Neural cell (in vitro differentiated cells): ENCODE results near the gene EXPH5. TPM values are rescaled to one million over a fixed set of nuclear protein-coding genes. Genes with fewer than 3 reads are reported as not detected.

Experiments
- H2AFZ ChIP-seq: fragments of 200-600, 300-800 bp; sonication (generic), shearing (Covaris generic); 2 replicates; pipeline ENCODE4 v1.6.0; 2014; ENCODE audit warnings: low read depth, mild to moderate bottlenecking, antibody characterized with exemption, low read length, moderate library complexity
- H3F3A ChIP-seq: fragments of 200-600 bp; shearing (Covaris generic); 2 replicates; pipeline ENCODE4 v1.6.1; 2016; ENCODE audit warnings: mild to moderate bottlenecking, moderate library complexity, mixed read lengths, antibody characterized with exemption, low read length; ENCODE audit not compliant: insufficient read depth, poor library complexity, severe bottlenecking
- H3K27ac ChIP-seq: fragments of 200-600, 300-800 bp; sonication (generic), shearing (Covaris generic); 2 replicates; pipeline ENCODE4 v1.5.1; 2014; ENCODE audit warnings: mild to moderate bottlenecking, low read length, moderate library complexity
- H3K27me3 ChIP-seq: fragments of 300-800, 200-600 bp; sonication (generic), shearing (Covaris generic); 2 replicates; pipeline ENCODE4 v1.6.0; 2014; ENCODE audit warnings: mild to moderate bottlenecking, low read depth, low read length, moderate library complexity; ENCODE audit not compliant: insufficient read depth
- H3K36me3 ChIP-seq: fragments of 300-800, 200-600 bp; sonication (generic), shearing (Covaris generic); 2 replicates; pipeline ENCODE4 v1.5.1; 2014; ENCODE audit warnings: mild to moderate bottlenecking, antibody characterized with exemption, low read length, moderate library complexity; ENCODE audit not compliant: insufficient read depth
- H3K4me2 ChIP-seq: fragments of 300-800, 200-600 bp; sonication (generic), shearing (Covaris generic); 2 replicates; pipeline ENCODE4 v1.6.0; 2014; ENCODE audit warnings: mild to moderate bottlenecking, low read length
- H3K4me3 ChIP-seq: fragments of 300-800, 200-600 bp; sonication (generic), shearing (Covaris generic); 2 replicates; pipeline ENCODE4 v1.5.1; 2014; ENCODE audit warnings: mild to moderate bottlenecking, low read length, moderate library complexity
- H3K79me2 ChIP-seq: fragments of 200-600 bp; shearing (Covaris generic); replicated peaks from 2 replicates; pipeline ENCODE4 v1.6.0; 2014; ENCODE audit warnings: mild to moderate bottlenecking, low read length, moderate library complexity; ENCODE audit not compliant: insufficient read depth
- H3K9ac ChIP-seq: fragments of 300-800, 200-600 bp; sonication (generic), shearing (Covaris generic); 2 replicates; pipeline ENCODE4 v1.6.1; 2016; ENCODE audit warnings: mild to moderate bottlenecking, low read length, mixed read lengths
- H3K9me2 ChIP-seq: fragments of 200-600 bp; shearing (Covaris generic); 2 replicates; pipeline ENCODE4 v1.6.1; 2016; ENCODE audit warnings: mild to moderate bottlenecking, low read length, mixed read lengths; ENCODE audit not compliant: insufficient read depth
- H3K9me3 ChIP-seq: fragments of 200-600, 300-800 bp; sonication (generic), shearing (Covaris generic); 2 replicates; pipeline ENCODE4 v1.6.1; 2016; ENCODE audit warnings: mild to moderate bottlenecking, mixed run types, low read length, moderate library complexity, mixed read lengths
- H4K20me1 ChIP-seq: fragments of 200-600 bp; shearing (Covaris generic); 2 replicates; pipeline ENCODE4 v1.6.1; 2016; ENCODE audit warnings: mild to moderate bottlenecking, mixed run types; ENCODE audit not compliant: insufficient read depth
- EP300 ChIP-seq: fragments of 450-650 bp; conservative IDR thresholded peaks from 2 replicates; pipeline ENCODE4 v1.6.1; 2014; ENCODE audit warnings: antibody characterized with exemption, mild to moderate bottlenecking, moderate library complexity; ENCODE audit not compliant: poor library complexity, severe bottlenecking
- EZH2 ChIP-seq: fragments of 200-600, 300-800 bp; shearing (Covaris generic), sonication (generic); IDR thresholded peaks from 2 replicates; pipeline ENCODE4 v1.6.1; 2014; ENCODE audit warnings: antibody characterized with exemption, low read length, borderline replicate concordance, mild to moderate bottlenecking; ENCODE audit not compliant: insufficient read depth, poor library complexity, severe bottlenecking
- MXI1 ChIP-seq: fragments of 450-650 bp; conservative IDR thresholded peaks from 2 replicates; pipeline ENCODE4 v1.6.1; 2014; ENCODE audit warnings: antibody characterized with exemption, mild to moderate bottlenecking; ENCODE audit not compliant: poor library complexity, severe bottlenecking
- POLR2AphosphoS5 ChIP-seq: IDR thresholded peaks from 2 replicates; pipeline ENCODE4 v1.6.1; 2012
- RAD21 ChIP-seq: fragments of 450-650 bp; conservative IDR thresholded peaks from 2 replicates; pipeline ENCODE4 v1.6.1; 2014; ENCODE audit warnings: antibody characterized with exemption, mild to moderate bottlenecking, moderate library complexity
- REST ChIP-seq: IDR thresholded peaks from 2 replicates; pipeline ENCODE4 v1.6.1; 2012; ENCODE audit warnings: borderline replicate concordance
- SMC3 ChIP-seq: fragments of 450-650 bp; conservative IDR thresholded peaks from 2 replicates; pipeline ENCODE4 v1.6.1; 2014; ENCODE audit warnings: antibody characterized with exemption, mild to moderate bottlenecking, moderate library complexity; ENCODE audit not compliant: poor library complexity
- TAF1 ChIP-seq: IDR thresholded peaks from 2 replicates; pipeline ENCODE4 v1.6.1; 2012; ENCODE audit warnings: low read depth
- polyA plus RNA-seq: library from polyadenylated mRNA; depleted of rRNA; stranded (reverse); fragments of >200 nt; gene quantifications from 2 replicates; pipeline ENCODE4 v1.2.3, GENCODE V29; 2014
- TF ChIP-seq, protein P1 (sequence below): fragments of 450-650 bp; IDR thresholded peaks from 2 replicates; pipeline ENCODE4 v1.5.1; 2014; ENCODE audit warnings: antibody characterized with exemption, mild to moderate bottlenecking, moderate library complexity; ENCODE audit not compliant: poor library complexity, severe bottlenecking

Gene EXPH5
- polyA plus RNA-seq, 1 donor from 2014 or later = not detected

GRCh38 chr11:108538502-108538901 is 55.1 kb downstream of the EXPH5 start:
- TF ChIP-seq SMC3 (no peak), POLR2AphosphoS5 (no peak), EZH2 (no peak), TAF1 (no peak), MXI1 (no peak), EP300 (no peak), RAD21 (no peak), REST (no peak)
- TF ChIP-seq, protein P1, sequence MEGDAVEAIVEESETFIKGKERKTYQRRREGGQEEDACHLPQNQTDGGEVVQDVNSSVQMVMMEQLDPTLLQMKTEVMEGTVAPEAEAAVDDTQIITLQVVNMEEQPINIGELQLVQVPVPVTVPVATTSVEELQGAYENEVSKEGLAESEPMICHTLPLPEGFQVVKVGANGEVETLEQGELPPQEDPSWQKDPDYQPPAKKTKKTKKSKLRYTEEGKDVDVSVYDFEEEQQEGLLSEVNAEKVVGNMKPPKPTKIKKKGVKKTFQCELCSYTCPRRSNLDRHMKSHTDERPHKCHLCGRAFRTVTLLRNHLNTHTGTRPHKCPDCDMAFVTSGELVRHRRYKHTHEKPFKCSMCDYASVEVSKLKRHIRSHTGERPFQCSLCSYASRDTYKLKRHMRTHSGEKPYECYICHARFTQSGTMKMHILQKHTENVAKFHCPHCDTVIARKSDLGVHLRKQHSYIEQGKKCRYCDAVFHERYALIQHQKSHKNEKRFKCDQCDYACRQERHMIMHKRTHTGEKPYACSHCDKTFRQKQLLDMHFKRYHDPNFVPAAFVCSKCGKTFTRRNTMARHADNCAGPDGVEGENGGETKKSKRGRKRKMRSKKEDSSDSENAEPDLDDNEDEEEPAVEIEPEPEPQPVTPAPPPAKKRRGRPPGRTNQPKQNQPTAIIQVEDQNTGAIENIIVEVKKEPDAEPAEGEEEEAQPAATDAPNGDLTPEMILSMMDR = no peak
- Histone ChIP-seq H4K20me1 (no peaks in the 10 kb centered on the region), H3K4me2 (no peak overlapping the region), H2AFZ (no peak overlapping the region), H3K27ac (no peak overlapping the region), H3F3A (no peaks in the 10 kb centered on the region), H3K36me3 (no peaks in the 10 kb centered on the region), H3K4me3 (no peak overlapping the region), H3K79me2 (no peaks in the 10 kb centered on the region), H3K9ac (no peak overlapping the region), H3K9me3 (no peaks in the 10 kb centered on the region), H3K27me3 (no peaks in the 10 kb centered on the region), H3K9me2 (no peaks in the 10 kb centered on the region)

DNA sequence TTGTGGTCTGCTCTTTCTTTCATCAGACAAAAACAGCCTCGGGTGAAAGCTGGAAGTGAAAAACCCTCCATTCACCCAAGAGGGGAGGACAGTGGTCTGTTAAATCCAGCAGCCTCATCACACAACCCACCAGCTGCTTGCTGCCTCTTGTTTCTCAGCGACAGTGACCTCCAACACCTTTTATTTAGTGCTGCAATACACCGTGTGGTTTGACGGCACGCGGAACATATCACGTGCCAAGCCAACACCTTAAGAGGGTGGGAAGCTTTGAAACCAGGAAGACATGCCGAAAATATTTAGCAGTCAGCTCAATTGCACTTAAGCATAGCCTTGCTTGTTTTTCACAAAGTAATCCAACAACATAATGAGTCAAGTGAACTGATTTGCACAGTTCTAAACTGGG is 55.5 kb downstream of the EXPH5 start:
- H3K9me2 ChIP-seq = no peaks in the 10 kb centered on the region
- H3K27me3 ChIP-seq = no peaks in the 10 kb centered on the region
- H3K9ac ChIP-seq = no peak overlapping the region
- H3K4me3 ChIP-seq = no peak overlapping the region
- TF ChIP-seq RAD21 = no peak
- no peak for TF ChIP-seq EZH2
- TF ChIP-seq MXI1 = no peak
- TF ChIP-seq EP300 = no peak
- TF ChIP-seq REST = no peak
- TF ChIP-seq TAF1 = no peak
- TF ChIP-seq SMC3 = no peak
- H2AFZ ChIP-seq = no peak overlapping the region
- H3K9me3 ChIP-seq = no peaks in the 10 kb centered on the region
- no peaks in the 10 kb centered on the region for H3K79me2 ChIP-seq
- no peak overlapping the region for H3K4me2 ChIP-seq
- H3F3A ChIP-seq = no peaks in the 10 kb centered on the region
- H3K36me3 ChIP-seq = no peaks in the 10 kb centered on the region
- no peak overlapping the region for H3K27ac ChIP-seq
- H4K20me1 ChIP-seq = no peaks in the 10 kb centered on the region
